Measurements from ENCODE around the gene AKT1.

DNA sequence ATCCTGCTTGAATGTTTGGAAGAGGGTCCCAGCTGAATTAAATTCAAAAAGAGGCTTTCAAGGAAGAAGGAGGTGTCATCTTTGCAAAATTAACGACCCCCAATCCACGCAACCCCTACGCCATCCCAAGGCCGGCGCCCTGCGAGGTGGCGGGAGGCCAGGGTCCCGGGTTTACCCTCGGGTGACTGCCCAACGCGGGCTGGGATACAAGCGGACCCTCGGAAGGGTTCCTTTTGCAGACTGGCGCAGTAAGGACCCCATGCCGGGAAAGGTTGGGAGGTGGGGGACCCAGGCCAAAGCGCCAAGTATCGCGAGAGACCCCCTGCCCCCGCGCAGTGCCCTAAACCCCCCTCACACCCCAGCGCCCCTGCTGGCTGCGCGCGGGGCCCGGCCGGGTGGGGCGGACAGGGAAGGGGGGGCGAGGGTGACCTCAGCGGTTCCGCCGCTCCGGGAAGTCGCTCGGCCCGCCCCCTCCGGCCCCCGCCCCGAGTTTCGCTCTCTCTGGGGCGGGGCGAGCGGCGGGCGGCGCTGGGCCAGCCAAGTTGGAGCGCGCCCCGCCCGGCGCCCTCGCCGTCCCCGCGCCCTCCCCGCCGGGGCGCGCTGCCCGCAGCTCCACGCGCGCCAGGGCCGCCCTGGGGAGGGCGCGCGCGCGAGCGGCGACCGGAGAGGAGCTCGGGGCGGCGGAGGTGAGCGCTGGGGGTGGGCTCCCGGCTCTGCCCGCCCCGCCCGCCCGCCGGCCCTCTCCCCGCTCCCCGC is 4.6 kb upstream of the AKT1 start:
- TF ChIP-seq, protein P1, sequence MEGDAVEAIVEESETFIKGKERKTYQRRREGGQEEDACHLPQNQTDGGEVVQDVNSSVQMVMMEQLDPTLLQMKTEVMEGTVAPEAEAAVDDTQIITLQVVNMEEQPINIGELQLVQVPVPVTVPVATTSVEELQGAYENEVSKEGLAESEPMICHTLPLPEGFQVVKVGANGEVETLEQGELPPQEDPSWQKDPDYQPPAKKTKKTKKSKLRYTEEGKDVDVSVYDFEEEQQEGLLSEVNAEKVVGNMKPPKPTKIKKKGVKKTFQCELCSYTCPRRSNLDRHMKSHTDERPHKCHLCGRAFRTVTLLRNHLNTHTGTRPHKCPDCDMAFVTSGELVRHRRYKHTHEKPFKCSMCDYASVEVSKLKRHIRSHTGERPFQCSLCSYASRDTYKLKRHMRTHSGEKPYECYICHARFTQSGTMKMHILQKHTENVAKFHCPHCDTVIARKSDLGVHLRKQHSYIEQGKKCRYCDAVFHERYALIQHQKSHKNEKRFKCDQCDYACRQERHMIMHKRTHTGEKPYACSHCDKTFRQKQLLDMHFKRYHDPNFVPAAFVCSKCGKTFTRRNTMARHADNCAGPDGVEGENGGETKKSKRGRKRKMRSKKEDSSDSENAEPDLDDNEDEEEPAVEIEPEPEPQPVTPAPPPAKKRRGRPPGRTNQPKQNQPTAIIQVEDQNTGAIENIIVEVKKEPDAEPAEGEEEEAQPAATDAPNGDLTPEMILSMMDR (IDR thresholded peaks at IDR 0.05): peak in 2 of 3 donors; percentile 19 to 34
- TF ChIP-seq POLR2A (IDR thresholded peaks at IDR 0.05) (no peak), POLR2AphosphoS5 (IDR thresholded peaks at IDR 0.05) (peak; percentile 64 to 72 (median 71))
